ENCODE data around the gene CLRN3. TPM values are rescaled to one million over a fixed set of nuclear protein-coding genes. Genes with fewer than 3 reads are reported as not detected.
A peak's percentile ranks its signal among the peaks of the same experiment; 100 is the strongest.

Gene CLRN3
- total RNA-seq, 1 experiment from 2014 or later: not detected

DNA sequence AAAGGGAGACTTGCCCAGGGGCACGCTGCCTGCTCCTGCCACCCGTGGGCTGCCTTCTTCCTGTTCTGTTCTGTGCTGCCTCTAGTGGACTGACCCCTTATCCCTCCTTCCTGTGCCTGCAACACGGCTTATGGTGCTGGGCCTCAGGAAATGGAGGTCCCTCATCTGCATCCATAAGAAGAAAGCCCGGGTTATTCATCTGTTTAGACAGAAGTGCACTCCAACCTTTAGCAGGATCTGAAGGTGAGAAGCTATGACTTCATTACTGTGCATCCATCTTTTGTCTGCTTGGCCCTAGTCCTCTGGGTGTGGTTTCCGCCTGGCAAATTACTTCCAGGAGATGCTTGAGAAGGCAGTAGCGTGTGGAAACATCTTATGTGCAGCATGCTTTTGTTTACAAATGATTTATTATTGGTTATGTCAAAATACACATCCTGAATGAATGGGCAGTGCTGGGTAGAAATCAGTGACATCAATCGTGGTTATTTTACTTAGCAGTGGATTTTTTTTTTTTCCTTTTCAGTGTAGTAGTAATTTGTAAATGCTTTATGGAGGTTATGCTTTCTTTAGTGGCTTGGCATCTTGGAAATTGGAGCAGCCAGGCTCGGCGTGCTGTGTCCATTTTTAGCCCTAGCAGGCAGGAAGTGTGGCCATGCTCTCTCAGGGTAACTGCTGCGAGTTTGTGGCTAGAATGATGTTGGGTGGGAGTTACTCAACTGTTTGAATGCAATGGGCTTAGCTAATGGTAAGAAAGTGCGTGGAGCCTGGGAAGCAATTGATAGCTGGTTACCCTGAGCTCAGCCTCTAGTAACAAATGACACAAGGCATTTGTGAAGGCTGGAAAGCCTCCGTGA, 26.9 kb upstream of the CLRN3 start:
- Histone ChIP-seq H3K27ac (no peak overlapping the region), H2AFZ (no peak overlapping the region), H3K27me3 (ENCODE audit: insufficient read depth, low read depth) (no peaks in the 10 kb centered on the region), H3K9me2 (ENCODE audit: insufficient read depth) (no peaks in the 10 kb centered on the region), H3K9me3 (ENCODE audit: insufficient read depth, low read depth) (no peaks in the 10 kb centered on the region), H3K4me2 (no peak overlapping the region), H3K79me2 (ENCODE audit: low read depth) (peaks cover 18% of the 10 kb centered on the region), H3K4me1 (replicated peaks; ENCODE audit: insufficient read depth) (peaks cover 37% of the 10 kb centered on the region), H3K36me3 (ENCODE audit: low read depth) (no peaks in the 10 kb centered on the region), H4K20me1 (ENCODE audit: insufficient read depth) (no peaks in the 10 kb centered on the region), H3K4me3 (no peak overlapping the region), H3F3A (ENCODE audit: insufficient read depth, low read depth) (peaks cover 20% of the 10 kb centered on the region; the same call in 1 of the 2 replicates)
- no TSS peak for BruUV-seq (replicated peaks)
- ChIA-PET POLR2A (ENCODE audit: unreplicated experiment) (no interaction called here), CTCF (interaction anchor here (0.7 kb wide), 1 partner anchor 13 kb away, joined by 4 read pairs; the partner anchor contains the start of gene PTPRE)
- intact Hi-C loops (cut with micrococcal nuclease; ENCODE audit: unreplicated experiment): loop anchor here (5.0 kb wide), 1 partner anchor 73 kb away; no protein-coding TSS in a partner anchor
- no peak for TF ChIP-seq EZH2 (IDR thresholded peaks at IDR 0.05; ENCODE audit: low read depth)
- TF ChIP-seq, protein P1, sequence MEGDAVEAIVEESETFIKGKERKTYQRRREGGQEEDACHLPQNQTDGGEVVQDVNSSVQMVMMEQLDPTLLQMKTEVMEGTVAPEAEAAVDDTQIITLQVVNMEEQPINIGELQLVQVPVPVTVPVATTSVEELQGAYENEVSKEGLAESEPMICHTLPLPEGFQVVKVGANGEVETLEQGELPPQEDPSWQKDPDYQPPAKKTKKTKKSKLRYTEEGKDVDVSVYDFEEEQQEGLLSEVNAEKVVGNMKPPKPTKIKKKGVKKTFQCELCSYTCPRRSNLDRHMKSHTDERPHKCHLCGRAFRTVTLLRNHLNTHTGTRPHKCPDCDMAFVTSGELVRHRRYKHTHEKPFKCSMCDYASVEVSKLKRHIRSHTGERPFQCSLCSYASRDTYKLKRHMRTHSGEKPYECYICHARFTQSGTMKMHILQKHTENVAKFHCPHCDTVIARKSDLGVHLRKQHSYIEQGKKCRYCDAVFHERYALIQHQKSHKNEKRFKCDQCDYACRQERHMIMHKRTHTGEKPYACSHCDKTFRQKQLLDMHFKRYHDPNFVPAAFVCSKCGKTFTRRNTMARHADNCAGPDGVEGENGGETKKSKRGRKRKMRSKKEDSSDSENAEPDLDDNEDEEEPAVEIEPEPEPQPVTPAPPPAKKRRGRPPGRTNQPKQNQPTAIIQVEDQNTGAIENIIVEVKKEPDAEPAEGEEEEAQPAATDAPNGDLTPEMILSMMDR (conservative IDR thresholded peaks at IDR 0.05): no peak
- DNase-seq: peak in 1 of 2 experiments; percentile 65

DNA sequence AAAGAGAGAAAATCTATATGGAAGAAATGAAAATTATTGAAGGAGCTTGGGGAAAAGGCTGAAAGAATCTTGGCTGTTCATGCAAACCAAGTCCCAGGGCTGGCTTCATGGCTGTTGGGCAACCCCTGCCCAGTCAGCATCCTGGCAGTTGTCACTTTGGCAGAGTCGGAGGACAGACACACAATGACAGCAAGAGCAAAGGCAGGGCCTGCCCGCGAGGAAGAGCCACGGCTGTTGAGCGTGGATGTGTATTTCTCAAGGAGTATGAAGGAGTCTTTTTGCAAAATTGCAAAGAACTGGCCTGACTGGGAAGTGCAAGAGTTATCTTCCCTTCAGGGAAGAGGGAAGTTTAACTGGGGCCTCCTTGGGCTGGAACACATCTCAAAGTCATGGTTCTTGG, 25.8 kb upstream of the CLRN3 start:
- Histone ChIP-seq H3K27ac (no peak overlapping the region), H3K9me3 (ENCODE audit: insufficient read depth, low read depth) (no peaks in the 10 kb centered on the region), H3K79me2 (ENCODE audit: low read depth) (peaks cover 13% of the 10 kb centered on the region), H3K4me3 (no peak overlapping the region), H3F3A (ENCODE audit: insufficient read depth, low read depth) (peaks cover 17% of the 10 kb centered on the region; the same call in 1 of the 2 replicates), H2AFZ (no peak overlapping the region), H3K4me2 (no peak overlapping the region), H3K36me3 (ENCODE audit: low read depth) (no peaks in the 10 kb centered on the region), H3K4me1 (replicated peaks; ENCODE audit: insufficient read depth) (peaks cover 33% of the 10 kb centered on the region), H3K9me2 (ENCODE audit: insufficient read depth) (no peaks in the 10 kb centered on the region), H3K27me3 (ENCODE audit: insufficient read depth, low read depth) (no peaks in the 10 kb centered on the region), H4K20me1 (ENCODE audit: insufficient read depth) (no peaks in the 10 kb centered on the region)
- CTCF ChIA-PET: no interaction called here
- intact Hi-C loops (cut with micrococcal nuclease; ENCODE audit: unreplicated experiment): no loop called here
- POLR2A ChIA-PET (ENCODE audit: unreplicated experiment): no interaction called here
- no TSS peak for BruUV-seq (replicated peaks)
- no peak for DNase-seq
- TF ChIP-seq, protein P1 (conservative IDR thresholded peaks at IDR 0.05): no peak
- no peak for TF ChIP-seq EZH2 (IDR thresholded peaks at IDR 0.05; ENCODE audit: low read depth)

DNA sequence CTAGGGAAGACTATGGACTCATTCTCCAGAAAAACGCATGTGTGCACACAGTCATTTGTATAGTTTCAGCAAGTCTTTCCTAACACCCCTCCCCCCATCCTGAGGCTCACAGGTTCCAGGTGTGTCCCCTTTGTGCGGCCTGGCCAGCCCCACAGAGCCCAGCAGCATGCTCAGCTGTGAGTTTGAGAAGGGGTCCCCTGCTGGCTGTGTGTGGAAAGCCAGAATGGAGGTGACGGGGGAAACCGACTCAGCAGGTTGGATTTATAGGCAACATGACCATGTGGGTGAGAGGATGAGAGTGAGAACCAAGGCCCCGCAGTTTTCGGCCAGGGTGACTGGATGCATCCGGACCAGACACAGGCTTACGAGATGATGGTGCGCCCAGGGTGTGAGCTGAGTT, 24.1 kb upstream of the CLRN3 start:
- Histone ChIP-seq H3K27me3 (ENCODE audit: insufficient read depth, low read depth) (no peaks in the 10 kb centered on the region), H3K9me2 (ENCODE audit: insufficient read depth) (no peaks in the 10 kb centered on the region), H3F3A (ENCODE audit: insufficient read depth, low read depth) (peaks cover 5% of the 10 kb centered on the region; the same call in 1 of the 2 replicates), H4K20me1 (ENCODE audit: insufficient read depth) (no peaks in the 10 kb centered on the region), H2AFZ (no peak overlapping the region), H3K79me2 (ENCODE audit: low read depth) (peaks cover 13% of the 10 kb centered on the region), H3K9me3 (ENCODE audit: insufficient read depth, low read depth) (no peaks in the 10 kb centered on the region), H3K36me3 (ENCODE audit: low read depth) (no peaks in the 10 kb centered on the region), H3K27ac (no peak overlapping the region), H3K4me3 (no peak overlapping the region), H3K4me2 (no peak overlapping the region), H3K4me1 (replicated peaks; ENCODE audit: insufficient read depth) (peaks cover 15% of the 10 kb centered on the region; the same call in 1 of the 2 replicates)
- BruUV-seq (replicated peaks): no TSS peak
- no peak for TF ChIP-seq EZH2 (IDR thresholded peaks at IDR 0.05; ENCODE audit: low read depth)
- TF ChIP-seq, protein P1 (conservative IDR thresholded peaks at IDR 0.05): no peak
- CTCF ChIA-PET: no interaction called here
- intact Hi-C loops (cut with micrococcal nuclease; ENCODE audit: unreplicated experiment): no loop called here
- no peak for DNase-seq
- POLR2A ChIA-PET (ENCODE audit: unreplicated experiment): no interaction called here

All from PC-9 (cell line).